ENCODE measurements around the gene TRMT2B.
"Not testable (repeated sequence)": the region's sequence is repeated elsewhere in the genome, so short reads cannot be mapped to it uniquely, and the experiment has no call there.

The TRMT2B gene, protein sequence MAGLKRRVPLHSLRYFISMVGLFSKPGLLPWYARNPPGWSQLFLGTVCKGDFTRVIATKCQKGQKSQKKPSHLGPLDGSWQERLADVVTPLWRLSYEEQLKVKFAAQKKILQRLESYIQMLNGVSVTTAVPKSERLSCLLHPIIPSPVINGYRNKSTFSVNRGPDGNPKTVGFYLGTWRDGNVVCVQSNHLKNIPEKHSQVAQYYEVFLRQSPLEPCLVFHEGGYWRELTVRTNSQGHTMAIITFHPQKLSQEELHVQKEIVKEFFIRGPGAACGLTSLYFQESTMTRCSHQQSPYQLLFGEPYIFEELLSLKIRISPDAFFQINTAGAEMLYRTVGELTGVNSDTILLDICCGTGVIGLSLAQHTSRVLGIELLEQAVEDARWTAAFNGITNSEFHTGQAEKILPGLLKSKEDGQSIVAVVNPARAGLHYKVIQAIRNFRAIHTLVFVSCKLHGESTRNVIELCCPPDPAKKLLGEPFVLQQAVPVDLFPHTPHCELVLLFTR

DNA sequence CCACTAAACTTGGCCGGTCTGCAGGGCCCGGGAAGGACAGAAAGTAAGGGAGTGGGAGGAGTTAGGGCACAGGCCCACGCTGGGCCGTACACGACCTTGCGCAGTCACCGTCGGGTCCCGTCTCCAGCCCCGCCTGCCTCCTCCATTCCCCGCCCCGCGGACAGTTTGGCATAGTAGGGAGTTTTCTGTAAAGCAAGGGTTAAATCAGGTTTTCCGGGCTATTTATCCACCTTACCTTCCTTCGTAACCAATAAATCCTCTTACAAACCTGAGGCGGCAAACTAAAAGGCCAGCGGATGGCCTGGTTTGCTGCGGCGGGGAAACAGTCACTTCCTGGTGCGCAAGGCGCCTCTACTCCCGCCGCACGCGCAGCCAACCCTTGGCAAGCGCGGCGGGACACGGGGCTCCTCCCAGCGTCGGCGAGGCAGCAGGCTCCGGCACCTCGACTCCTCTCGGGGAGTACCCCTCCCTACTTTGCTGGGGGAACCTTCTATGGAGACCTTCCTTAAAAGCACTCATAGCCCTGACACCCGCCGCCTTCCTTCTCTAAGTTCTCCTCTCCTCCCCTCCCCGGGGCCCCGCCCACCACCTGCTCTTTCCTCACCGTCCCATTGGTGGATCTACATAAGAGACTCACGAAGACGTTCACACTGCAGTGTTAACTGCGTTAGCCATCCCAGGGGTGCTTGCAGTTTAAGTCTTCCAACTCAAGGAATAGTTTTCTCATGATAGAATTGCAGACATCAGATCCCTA is at the start of gene TRMT2B:
Gene TRMT2B (minus strand): TSS at position 563 of the 754 bp plus-strand sequence. CDS start 9,822 bp downstream, outside the sequence.
- FAIRE-seq: no peak

DNA sequence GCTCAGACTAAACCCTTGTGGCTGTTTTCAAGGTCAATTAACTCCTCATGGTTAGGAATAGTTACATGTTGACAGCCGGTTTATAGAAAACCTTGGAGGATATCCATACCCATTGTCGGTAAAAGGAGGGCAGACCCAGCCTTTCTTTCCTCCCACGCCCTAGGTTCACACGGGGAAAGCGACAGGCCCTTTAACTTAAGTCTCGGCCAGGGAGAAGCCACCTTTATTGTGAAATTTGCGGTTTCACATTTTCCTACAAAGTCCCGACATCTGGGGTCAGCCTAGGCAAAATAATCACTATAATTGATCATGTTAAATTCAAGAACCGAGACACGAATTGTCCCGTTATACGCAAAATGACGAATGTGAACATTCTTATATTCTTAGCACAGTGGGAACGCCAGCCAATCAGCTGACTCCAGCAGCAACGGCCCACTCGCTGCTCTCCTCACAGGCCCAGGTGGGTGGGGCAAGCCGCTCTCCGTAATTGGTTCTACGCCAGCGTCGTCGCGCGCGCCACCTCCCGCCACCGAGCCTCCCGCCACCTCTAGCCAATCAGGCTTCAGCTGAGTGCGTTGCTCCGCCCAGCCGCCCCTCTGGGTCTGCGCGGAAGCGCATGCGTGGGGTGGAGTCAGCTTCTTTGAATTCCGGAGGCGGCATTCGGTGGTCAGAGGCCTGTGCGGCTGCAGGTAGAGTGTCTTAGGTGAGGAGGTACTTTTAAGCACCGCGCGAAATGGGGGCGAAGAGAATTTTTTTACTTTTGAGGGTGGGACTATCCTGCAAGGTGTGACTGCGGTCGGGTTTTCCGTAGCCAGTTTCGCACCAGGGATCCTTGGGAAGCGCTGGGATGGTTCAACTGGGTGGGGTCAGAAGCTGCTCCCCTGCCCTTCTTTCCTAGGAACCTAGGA is 45.9 kb upstream of the TRMT2B start, which contains the start of gene CENPI:
Gene CENPI (plus strand): TSS at position 659 of the 908 bp plus-strand sequence. CDS start 2,867 bp downstream, outside the sequence.
- peak; percentile 83 for FAIRE-seq

DNA sequence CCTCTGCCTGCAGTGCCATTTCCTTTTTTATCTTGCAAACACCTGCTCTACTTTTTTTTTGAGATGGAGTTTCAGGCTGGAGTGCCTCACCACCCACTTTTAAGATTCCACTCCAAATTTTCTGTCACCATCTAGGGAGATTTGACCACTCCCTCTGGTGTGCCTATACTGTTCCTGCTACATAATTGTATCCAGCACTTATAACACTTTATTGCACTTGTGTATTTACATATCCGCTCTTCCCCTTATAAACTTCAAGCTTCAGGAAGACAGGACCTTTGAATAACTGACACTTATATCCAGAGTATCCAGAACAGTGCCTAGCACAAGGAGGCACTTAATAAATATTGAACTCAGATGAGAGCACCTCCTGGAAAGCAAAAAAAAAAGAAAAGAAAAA is 39.9 kb upstream of the TRMT2B start:
- no peak for FAIRE-seq

DNA sequence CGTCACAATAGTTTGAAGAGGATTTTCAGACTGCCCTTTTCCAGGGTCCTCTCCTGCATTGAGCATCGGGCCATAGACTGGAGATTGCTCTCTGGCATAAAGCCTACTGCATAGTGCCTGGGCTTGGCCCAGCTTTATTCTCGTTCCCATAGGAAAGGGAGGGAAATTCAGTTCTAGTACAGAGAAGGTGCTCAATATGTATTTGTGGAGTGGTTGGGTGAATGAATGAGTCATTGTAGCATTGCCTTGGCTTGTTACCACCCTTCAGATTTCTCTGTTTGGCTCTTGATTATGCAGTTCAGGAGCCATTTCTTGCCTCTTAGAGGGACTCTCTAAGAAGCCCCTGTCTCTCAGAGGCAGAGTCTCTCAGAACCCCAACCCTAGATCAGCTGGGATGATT is 29.3 kb upstream of the TRMT2B start:
- no peak for FAIRE-seq

DNA sequence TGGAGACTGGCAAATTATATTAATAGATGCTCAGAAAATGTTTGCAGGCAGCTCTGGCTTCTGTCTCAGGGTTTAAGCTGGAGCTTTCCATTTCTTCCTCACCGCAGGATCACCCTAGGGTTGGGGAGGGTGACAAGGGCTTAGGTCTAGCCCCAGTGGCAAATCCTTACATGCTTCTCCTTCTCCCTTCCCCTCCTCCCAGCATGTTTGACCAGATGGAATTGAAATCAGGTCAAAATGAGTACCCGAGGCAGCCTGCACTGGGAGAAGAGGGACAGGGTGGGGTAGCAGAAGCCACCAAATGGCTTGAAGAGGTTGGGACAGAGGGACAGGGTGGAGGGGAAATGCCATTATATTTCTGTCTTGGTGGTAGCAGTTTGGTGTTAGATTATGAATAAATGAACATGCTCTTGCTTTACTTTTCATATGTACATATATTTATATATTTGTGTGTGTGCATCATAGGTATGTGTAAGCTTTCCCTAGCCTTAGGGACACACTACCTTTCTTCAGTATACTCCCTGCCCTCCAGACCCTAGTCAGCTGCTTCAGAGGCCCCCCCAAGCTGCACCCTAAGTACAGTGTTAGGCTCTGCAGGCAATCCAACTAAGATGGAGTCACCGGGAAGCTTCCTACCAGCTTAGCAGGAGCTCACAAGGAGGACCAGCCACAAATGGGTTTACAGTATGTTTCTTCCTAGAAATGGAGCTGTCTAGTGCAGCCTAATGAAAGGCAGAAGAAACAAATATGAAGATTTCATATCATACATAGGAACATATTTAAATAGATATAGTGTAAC is 28.6 kb upstream of the TRMT2B start:
- no peak for FAIRE-seq

DNA sequence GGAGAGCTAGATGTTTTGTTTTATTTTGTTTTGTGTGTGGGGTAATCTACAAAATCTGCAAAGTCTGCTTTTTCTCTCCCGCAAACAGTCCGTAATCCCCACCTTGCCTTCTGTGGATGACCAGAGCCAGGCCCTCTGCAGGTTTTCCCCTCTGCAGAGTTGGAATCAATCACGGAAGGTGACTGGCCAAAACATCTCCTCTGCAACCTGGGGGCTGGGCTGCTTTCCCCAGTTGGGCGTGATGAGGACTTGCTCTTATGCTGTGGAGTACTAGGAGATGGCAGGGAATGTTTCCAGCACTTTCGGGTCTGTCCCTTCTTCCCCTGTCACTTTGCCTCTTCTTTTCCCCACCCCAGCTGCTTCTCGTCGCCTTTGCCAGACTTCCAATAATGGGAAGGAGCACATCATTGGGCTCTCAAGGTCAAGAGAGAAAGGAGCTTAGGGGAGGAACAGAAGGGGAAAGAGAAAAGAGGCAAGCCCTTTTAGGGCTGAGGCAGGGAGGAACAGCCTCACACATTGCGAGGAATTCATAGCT is 27.9 kb upstream of the TRMT2B start:
- FAIRE-seq: no peak

DNA sequence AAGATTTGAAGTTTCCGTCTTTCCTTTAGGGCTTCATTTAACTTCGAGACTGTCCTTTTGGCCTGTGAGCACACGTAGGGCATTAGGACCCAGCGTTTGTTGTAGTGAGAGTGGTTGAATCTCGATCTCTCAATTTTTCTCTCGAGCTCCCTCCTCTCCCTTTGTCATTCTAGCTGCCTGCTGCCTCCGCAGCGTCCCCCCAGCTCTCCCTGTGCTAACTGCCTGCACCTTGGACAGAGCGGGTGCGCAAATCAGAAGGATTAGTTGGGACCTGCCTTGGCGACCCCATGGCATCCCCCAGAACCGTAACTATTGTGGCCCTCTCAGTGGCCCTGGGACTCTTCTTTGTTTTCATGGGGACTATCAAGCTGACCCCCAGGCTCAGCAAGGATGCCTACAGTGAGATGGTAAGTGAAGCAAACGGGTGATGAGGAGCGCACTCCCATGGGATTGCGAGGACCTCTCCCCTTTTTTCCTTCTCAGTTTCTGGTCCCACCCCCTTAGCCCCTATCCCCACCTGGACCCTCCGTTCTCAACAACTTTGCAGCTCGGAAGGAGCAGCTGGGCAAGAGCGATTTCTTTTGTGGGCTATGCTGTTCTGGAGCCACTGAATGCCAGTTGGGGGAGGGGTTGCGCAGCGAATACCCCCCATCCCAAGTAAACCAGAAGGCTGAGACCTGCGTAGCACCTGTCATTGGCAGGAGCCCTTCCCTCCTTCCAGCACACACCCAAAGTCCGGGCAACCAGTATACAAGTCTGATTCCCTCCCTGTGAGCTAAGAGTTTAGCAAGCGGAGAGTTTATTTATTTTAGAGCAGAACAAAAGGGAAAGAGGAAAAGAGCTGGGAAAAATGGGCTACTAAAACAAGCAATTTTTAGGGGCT is 27.0 kb upstream of the TRMT2B start, which contains the start of gene TMEM35A:
Gene TMEM35A (plus strand): TSS at position 164 of the 883 bp plus-strand sequence. CDS start 124 bp downstream, at position 288.
- no peak for FAIRE-seq

DNA sequence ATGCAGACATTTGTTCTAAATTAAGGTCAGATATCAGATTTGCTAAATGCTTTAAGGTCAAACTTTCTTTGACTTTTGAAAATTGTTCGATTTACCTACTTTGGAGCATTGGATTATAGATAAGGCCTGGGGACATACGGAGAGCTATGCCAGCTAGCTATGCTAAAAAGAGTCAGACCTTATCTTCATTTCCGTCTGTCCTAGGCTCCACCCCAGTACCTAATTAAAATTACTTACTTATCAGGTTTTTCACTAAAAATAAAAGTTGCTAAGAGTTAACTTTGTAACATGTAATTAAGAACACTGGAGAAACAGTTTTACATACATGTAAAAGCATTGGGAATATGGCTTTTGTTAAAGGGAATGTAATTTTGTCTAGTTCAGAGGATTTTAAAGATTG is 19.7 kb upstream of the TRMT2B start:
- FAIRE-seq: no peak

DNA sequence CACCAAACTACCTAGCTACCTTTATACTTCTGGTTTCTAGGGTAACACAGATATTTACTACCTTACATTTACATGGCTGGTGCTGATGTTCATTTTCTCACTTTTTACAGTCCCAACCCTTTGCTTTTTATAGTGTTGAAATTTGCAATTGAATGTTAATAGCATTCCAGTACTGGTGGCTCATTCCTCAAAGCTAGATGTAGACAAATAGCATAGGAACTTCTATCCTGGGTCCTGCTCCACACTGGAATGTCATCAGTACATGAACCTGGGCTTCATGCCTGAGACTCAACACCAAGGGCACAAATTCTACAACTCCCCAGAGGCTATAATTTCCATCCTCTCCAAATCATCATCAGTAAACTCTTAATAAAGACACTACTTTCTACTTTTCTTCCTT is 10.3 kb upstream of the TRMT2B start:
- no peak for FAIRE-seq

DNA sequence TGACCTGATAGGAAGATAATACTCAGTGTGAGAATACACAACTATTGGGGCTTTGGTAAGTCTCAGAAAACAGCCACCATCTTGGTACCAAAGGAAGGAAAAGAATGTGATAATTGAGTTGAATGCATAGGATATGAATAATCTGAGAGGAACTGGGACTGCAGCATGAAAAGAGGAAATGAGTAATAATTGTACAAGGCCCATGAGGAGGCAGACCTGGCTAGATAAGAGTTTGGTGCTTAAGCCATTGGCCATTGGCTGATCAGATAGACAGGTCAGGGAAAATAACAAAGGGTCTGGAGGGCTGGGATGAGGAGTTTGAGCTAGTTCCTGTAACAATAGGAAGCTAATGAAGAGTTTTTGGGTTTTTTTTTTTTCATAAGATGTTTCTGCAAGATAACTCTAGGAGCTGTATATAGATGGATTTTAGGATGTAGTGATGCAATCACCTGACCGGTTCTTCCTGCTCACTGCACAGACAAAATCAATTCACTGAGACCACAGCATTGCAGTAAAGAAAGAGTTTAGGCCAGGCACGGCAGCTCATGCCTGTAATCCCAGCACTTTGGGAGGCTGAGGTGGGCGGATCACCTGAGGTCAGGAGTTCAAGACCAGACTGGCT is 5.3 kb upstream of the TRMT2B start:
- FAIRE-seq: no peak

DNA sequence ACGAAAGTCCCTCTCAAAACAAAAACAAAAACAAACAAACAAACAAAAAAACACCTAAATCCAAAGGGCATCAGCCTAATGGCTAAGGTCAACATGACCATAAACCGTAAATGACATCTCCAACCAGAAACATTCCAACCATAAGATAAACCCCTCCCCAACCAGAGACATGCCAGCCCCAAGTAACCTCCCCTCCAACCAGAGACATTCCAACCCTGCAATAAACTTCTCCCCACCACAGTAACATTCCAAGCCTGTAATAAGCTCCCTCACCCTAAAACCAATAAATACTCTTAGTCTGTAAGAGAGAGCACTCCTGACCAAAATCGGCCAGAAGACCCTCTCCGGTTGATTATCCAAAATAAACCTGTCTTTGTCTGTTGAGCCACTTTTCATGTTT is 4.6 kb upstream of the TRMT2B start:
- not testable (repeated sequence) for FAIRE-seq

DNA sequence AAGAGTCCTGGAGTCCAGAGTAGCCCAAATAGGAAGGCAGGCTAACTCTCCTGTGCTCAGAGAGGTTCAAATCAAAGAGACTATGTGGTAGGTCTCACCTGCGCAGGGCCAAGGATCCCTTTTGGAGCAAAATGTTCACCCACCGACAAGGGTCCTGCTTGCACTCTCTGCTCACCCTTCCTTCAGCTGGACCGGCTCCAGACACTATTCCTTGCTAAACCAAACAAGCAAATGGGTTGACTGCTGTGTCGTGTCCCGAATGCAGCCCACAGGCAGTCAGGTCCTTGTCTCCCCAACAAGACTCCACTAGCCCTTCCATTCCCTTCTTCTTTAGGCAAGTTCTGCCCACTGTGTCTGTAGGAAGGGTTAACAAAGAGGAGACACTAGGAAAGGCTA is 760 bp downstream of the TRMT2B start:
- no peak for FAIRE-seq

DNA sequence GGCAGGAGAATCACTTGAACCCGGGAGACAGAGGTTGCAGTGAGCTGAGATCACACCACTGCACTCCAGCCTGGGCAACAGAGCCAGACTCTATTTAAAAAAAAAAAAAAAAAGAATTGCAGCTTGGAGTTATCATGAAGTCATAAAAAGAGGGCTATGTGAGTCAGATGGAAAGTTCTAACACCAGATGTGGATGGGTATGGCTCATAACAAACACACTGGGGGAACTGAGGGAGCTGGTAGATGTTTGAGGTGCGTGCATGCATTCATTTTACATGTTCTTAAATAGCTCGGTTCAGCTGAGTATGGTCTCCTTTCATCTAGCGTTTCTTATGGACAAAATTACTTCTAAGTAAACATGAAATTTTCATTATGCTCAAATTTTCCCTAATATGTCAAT is 11.7 kb downstream of the TRMT2B start:
- no peak for FAIRE-seq

DNA sequence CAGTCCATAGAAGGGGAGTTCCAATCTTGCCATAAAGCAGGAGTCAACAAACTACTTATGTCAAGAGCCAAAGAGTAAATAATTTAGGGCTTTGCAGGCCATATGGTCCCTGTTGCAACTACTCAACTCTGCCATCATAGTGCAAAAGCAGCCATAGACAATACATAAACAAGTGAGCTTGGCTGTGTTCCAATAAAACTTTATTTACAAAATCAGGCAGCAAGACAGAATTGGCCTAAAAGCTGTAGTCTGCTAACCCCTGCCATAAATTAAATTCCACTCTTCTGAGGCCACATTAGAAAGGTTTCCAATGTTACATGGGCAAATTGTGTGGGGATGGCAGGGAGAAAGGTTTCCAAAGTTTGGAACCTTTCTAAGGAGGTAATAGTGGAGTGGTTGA is 14.7 kb downstream of the TRMT2B start:
- FAIRE-seq: no peak

DNA sequence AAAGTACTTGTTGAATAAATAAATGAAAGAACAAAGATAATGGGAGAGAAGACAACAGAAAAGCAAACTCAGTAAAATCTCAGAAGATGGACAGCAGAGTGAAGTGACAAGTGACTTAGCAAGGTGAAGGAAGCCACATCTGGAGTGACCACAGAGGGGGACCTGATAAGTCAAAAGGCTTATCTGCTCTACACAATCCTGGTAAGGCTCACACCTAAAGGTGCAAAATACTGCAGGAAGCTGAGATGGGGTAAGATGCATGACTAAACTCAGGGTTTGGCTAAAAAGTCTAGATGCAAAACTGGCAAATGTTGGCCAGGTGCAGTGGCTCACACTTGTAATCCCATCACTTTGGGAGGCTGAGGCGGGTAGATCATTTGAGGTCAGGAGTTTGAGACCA is 22.2 kb downstream of the TRMT2B start:
- FAIRE-seq: no peak

DNA sequence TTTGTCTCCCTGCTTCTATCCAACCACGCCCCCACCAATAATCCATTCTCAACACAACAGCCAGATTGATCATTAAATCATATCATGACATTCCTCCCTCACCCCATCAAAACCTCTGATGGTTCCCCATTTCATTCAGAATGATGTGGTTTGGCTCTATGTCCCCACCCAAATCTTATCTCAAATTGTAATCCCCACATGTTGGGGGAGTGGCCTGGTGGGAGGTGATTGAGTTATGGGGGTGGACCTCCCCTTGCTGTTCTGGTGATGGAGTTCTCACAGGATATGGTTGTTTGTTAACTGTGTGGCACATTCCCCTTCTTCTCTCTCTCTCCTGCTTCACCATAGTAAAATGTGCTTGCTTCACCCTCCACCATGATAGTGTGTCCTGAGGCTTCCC is 23.3 kb downstream of the TRMT2B start:
- no peak for FAIRE-seq

DNA sequence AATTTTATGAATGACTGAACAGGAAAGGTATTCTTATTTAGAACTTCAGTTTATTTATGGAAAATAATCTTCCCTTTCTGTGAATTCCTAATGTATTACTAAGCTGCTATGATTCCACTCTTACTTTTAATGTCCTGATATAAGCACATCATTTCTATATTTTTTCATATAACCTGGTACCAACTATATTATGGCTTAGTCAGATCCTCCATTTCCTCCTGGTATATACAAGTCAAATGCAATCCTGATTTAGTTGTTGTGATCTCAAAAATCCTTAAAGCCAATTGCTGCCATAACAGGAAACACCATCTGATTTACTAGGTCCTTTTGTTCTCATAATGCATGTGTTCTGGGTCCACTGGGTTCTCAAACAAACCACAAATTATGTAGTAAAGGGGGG is 26.8 kb downstream of the TRMT2B start:
- no peak for FAIRE-seq

DNA sequence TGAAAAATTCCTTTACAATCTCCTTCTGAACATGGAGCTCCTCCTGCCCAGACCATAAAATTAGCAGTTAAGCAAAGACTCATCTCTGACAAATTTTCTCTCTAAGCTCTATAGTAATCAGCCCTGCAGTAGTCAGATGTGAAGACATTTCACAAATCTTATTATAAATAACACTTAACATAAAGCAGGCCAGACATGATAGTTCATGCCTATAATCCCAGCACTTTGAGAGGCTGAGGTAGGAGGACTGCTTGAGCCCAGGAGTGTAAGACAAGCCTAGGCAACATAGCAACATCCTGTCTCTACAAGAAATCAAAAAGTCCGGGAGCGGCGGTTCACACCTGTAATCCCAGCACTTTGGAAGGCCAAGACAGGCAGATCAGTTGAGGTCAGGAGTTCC is 29.9 kb downstream of the TRMT2B start:
- FAIRE-seq: no peak

DNA sequence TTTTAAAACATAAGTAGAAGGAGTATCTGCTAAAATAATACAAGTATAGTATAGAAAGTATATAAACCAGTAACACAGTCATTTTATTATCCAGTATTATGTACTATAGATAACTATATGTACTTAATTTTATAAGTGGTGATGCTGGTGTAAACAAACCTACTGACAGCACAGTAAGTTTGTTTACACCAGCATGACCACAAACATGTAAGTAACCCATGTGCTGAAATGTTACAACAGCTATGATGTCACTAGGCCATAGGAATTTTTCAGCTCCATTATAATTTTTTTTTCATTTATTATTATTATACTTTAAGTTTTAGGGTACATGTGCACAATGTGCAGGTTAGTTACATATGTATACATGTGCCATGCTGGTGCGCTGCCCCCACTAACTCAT is 39.9 kb downstream of the TRMT2B start:
- FAIRE-seq: not testable (repeated sequence)

DNA sequence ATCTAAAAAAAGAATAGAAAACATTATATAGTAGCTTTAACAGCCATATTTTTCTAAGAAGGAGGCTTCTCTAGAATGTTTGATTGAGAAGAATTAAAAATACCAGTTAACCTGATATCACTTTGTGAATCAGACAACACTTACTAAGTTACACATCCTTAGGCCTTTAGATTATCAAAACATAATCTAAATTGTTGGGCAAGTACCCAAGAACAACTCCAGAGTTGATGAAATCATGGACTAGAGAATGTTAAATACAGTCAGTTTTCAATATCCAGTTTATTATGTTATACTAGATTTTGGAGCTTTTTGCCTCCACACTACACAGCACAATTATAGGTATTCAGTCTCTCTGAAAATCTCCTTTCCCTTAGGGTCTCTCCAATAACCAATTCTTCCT is 42.8 kb downstream of the TRMT2B start:
- no peak for FAIRE-seq
